ENCODE data around the gene CLN6. TPM values are rescaled to one million over a fixed set of nuclear protein-coding genes. Genes with fewer than 3 reads are reported as not detected.

Gene CLN6
- total and polyA plus RNA-seq, 9 of the 15 experiments (the other 6 are each of a cell fraction or from before 2014, with no cell fraction given), result 0.71 to 53.3 (median 39.3) TPM

DNA sequence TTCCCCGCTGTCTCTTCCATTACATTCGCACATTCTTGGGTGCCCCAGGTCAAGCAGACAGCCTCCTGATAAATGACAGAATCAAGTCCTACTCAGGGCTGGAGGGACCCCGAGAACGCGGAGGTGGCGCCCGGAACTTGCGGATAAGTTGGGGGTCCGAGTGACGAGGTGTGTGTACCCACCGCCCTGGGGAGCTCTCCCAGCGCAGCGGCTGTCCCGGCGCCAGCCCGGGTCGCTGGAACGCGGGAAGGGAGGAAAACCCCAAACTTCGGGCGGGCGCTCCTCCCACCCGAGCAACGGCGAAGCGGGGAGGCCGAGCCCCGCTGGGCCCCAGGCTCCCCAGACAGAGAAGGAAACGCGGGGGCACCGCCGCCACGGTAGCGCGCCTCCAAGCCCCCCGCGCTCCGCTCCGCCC lies 550 bp downstream of the CLN6 start (continued):
- TF ChIP-seq, protein P1, sequence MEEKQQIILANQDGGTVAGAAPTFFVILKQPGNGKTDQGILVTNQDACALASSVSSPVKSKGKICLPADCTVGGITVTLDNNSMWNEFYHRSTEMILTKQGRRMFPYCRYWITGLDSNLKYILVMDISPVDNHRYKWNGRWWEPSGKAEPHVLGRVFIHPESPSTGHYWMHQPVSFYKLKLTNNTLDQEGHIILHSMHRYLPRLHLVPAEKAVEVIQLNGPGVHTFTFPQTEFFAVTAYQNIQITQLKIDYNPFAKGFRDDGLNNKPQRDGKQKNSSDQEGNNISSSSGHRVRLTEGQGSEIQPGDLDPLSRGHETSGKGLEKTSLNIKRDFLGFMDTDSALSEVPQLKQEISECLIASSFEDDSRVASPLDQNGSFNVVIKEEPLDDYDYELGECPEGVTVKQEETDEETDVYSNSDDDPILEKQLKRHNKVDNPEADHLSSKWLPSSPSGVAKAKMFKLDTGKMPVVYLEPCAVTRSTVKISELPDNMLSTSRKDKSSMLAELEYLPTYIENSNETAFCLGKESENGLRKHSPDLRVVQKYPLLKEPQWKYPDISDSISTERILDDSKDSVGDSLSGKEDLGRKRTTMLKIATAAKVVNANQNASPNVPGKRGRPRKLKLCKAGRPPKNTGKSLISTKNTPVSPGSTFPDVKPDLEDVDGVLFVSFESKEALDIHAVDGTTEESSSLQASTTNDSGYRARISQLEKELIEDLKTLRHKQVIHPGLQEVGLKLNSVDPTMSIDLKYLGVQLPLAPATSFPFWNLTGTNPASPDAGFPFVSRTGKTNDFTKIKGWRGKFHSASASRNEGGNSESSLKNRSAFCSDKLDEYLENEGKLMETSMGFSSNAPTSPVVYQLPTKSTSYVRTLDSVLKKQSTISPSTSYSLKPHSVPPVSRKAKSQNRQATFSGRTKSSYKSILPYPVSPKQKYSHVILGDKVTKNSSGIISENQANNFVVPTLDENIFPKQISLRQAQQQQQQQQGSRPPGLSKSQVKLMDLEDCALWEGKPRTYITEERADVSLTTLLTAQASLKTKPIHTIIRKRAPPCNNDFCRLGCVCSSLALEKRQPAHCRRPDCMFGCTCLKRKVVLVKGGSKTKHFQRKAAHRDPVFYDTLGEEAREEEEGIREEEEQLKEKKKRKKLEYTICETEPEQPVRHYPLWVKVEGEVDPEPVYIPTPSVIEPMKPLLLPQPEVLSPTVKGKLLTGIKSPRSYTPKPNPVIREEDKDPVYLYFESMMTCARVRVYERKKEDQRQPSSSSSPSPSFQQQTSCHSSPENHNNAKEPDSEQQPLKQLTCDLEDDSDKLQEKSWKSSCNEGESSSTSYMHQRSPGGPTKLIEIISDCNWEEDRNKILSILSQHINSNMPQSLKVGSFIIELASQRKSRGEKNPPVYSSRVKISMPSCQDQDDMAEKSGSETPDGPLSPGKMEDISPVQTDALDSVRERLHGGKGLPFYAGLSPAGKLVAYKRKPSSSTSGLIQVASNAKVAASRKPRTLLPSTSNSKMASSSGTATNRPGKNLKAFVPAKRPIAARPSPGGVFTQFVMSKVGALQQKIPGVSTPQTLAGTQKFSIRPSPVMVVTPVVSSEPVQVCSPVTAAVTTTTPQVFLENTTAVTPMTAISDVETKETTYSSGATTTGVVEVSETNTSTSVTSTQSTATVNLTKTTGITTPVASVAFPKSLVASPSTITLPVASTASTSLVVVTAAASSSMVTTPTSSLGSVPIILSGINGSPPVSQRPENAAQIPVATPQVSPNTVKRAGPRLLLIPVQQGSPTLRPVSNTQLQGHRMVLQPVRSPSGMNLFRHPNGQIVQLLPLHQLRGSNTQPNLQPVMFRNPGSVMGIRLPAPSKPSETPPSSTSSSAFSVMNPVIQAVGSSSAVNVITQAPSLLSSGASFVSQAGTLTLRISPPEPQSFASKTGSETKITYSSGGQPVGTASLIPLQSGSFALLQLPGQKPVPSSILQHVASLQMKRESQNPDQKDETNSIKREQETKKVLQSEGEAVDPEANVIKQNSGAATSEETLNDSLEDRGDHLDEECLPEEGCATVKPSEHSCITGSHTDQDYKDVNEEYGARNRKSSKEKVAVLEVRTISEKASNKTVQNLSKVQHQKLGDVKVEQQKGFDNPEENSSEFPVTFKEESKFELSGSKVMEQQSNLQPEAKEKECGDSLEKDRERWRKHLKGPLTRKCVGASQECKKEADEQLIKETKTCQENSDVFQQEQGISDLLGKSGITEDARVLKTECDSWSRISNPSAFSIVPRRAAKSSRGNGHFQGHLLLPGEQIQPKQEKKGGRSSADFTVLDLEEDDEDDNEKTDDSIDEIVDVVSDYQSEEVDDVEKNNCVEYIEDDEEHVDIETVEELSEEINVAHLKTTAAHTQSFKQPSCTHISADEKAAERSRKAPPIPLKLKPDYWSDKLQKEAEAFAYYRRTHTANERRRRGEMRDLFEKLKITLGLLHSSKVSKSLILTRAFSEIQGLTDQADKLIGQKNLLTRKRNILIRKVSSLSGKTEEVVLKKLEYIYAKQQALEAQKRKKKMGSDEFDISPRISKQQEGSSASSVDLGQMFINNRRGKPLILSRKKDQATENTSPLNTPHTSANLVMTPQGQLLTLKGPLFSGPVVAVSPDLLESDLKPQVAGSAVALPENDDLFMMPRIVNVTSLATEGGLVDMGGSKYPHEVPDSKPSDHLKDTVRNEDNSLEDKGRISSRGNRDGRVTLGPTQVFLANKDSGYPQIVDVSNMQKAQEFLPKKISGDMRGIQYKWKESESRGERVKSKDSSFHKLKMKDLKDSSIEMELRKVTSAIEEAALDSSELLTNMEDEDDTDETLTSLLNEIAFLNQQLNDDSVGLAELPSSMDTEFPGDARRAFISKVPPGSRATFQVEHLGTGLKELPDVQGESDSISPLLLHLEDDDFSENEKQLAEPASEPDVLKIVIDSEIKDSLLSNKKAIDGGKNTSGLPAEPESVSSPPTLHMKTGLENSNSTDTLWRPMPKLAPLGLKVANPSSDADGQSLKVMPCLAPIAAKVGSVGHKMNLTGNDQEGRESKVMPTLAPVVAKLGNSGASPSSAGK (IDR thresholded peaks at IDR 0.05), result peak; percentile 83
- TF ChIP-seq HDAC1 (IDR thresholded peaks at IDR 0.05) (peak in 1 of 2 experiments; percentile 47; a peak in 1 of 4 replicates), SUPT5H (IDR thresholded peaks at IDR 0.05) (peak; percentile 9; the same call in 1 of the 2 replicates), EGR1 (conservative IDR thresholded peaks at IDR 0.05) (0 out of 2 replicates have a peak, but pooled peaks have one; percentile 16)
